Activated T-cell treated with anti-CD3 and anti-CD28 coated beads, Interleukin-2, amount 50 U/mL, for 24 hours (primary cell): ENCODE results near the gene MTMR3.

Experiments
- DNase-seq: peaks from one replicate; pipeline ENCODE4 v3.0.0-alpha.2; 2020
- H3K27ac Mint-ChIP-seq: 2 replicates; pipeline ENCODE4 v1.8.0; 2020; ENCODE audit warnings: mild to moderate bottlenecking, mixed read lengths
- H3K27me3 Mint-ChIP-seq: 2 replicates; pipeline ENCODE4 v1.8.0; 2020; ENCODE audit warnings: mixed read lengths
- H3K36me3 Mint-ChIP-seq: 2 replicates; pipeline ENCODE4 v1.8.0; 2020; ENCODE audit warnings: low read depth, mixed read lengths
- H3K4me1 Mint-ChIP-seq: 2 replicates; pipeline ENCODE4 v1.8.0; 2020; ENCODE audit warnings: low read depth, mixed read lengths
- H3K4me3 Mint-ChIP-seq: 2 replicates; pipeline ENCODE4 v1.8.0; 2020; ENCODE audit warnings: mild to moderate bottlenecking, moderate library complexity, mixed read lengths
- H3K9me3 Mint-ChIP-seq: 2 replicates; pipeline ENCODE4 v1.8.0; 2020; ENCODE audit warnings: mixed read lengths

The MTMR3 gene

DNA sequence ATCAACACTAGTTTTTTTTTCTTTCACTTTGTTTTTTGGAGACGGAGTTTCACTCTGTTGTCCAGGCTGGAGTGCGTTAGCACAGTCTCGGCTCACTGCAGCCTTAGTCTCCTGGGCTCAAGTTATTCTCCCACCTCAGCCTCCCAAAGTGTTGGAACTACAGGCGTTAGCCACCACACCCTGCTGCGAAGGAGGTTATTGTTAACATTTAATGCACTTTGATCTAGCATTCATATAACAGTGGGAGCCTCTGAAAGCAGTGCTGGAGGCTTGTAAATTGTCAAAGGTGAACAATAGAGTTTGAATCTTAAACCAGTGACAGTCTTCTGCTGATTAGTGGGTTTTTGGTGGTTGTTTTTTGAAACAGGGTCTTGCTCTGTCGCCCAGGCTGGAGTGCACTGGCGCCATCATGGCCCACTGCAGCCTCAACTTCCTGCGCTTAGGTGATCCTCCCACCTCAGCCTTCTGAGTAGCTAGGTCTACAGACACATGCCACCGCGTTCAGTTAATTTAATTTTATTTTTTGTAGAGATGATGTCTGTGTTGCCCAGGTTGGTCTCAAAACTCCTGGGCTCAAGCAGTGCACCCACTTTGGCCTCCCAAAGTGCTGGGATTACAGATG lies 100.4 kb downstream of the MTMR3 start:
- Mint-ChIP-seq H3K9me3 (no peaks in the 10 kb centered on the region), H3K4me3 (no peak overlapping the region), H3K36me3 (peaks cover 42% of the 10 kb centered on the region), H3K4me1 (no peaks in the 10 kb centered on the region), H3K27me3 (no peaks in the 10 kb centered on the region), H3K27ac (no peak overlapping the region)
- DNase-seq, result no peak

DNA sequence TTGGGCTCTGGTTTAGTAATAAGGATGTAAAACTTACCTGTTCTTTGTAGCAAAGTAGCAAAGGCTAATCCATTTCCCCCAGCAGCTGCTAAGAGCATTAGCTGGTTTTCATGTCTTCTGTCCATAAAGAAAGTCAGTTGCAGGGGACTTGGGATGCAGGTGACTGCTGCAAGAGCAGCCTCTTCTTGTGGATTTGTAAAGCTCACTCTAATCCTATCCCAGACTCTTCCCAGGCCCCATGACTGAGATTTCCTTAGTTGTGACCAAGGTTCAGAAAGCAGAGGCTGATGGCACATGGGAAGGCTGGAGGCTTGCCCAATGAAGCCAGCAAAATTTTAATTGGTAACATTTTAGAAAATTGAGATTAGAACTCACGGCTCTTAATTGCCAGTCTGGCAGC lies 102.9 kb downstream of the MTMR3 start:
- Mint-ChIP-seq H3K4me1 (no peaks in the 10 kb centered on the region), H3K36me3 (peaks cover 38% of the 10 kb centered on the region), H3K9me3 (no peaks in the 10 kb centered on the region), H3K4me3 (no peak overlapping the region), H3K27ac (no peak overlapping the region), H3K27me3 (no peaks in the 10 kb centered on the region)
- DNase-seq, result no peak

- Mint-ChIP-seq H3K4me3 (no peak overlapping the region), H3K4me1 (no peaks in the 10 kb centered on the region), H3K27me3 (no peaks in the 10 kb centered on the region), H3K27ac (no peak overlapping the region), H3K9me3 (no peaks in the 10 kb centered on the region), H3K36me3 (peaks cover 38% of the 10 kb centered on the region)
- no peak for DNase-seq
These were observed 104.2 kb downstream of the MTMR3 start for GRCh38 chr22:29987137-29987536.

GRCh38 chr22:29988719-29989118 lies 105.7 kb downstream of the MTMR3 start:
- no peak overlapping the region for H3K4me3 Mint-ChIP-seq
- H3K9me3 Mint-ChIP-seq, result no peaks in the 10 kb centered on the region
- no peak overlapping the region for H3K27ac Mint-ChIP-seq
- no peak for DNase-seq
- H3K27me3 Mint-ChIP-seq, result no peaks in the 10 kb centered on the region
- peaks cover 3% of the 10 kb centered on the region for H3K4me1 Mint-ChIP-seq
- H3K36me3 Mint-ChIP-seq, result peaks cover 51% of the 10 kb centered on the region

DNA sequence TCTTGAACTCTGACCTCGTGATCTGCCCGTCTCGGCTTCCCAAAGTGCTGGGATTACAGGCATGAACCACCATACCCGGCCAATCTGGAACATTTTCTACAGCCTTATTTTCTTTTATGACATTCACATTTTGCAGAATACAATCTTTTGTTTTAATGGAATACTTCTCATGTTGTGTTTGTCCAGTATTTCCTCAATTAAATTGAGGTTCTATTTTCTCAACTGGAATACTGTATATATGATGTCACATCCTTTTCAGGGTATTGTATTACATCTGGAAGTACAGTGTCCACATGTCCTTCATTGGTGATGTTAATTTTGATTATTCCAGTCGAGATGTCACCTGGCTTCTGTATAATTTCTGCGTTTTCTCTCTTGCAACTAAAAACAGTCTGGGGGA lies 106.5 kb downstream of the MTMR3 start:
- DNase-seq, result no peak
- peaks cover 10% of the 10 kb centered on the region for H3K4me1 Mint-ChIP-seq
- H3K36me3 Mint-ChIP-seq, result peaks cover 55% of the 10 kb centered on the region
- H3K4me3 Mint-ChIP-seq, result no peak overlapping the region
- no peak overlapping the region for H3K27ac Mint-ChIP-seq
- H3K27me3 Mint-ChIP-seq, result no peaks in the 10 kb centered on the region
- H3K9me3 Mint-ChIP-seq, result no peaks in the 10 kb centered on the region

GRCh38 chr22:29992341-29993275 lies 109.6 kb downstream of the MTMR3 start:
- Mint-ChIP-seq H3K9me3 (no peaks in the 10 kb centered on the region), H3K27me3 (no peaks in the 10 kb centered on the region), H3K4me1 (peaks cover 16% of the 10 kb centered on the region), H3K4me3 (no peak overlapping the region), H3K36me3 (peaks cover 44% of the 10 kb centered on the region), H3K27ac (no peak overlapping the region)
- no peak for DNase-seq

GRCh38 chr22:29994027-29994715 lies 111.2 kb downstream of the MTMR3 start:
- H3K4me3 Mint-ChIP-seq, result no peak overlapping the region
- no peaks in the 10 kb centered on the region for H3K27me3 Mint-ChIP-seq
- peaks cover 46% of the 10 kb centered on the region for H3K36me3 Mint-ChIP-seq
- DNase-seq, result no peak
- H3K9me3 Mint-ChIP-seq, result no peaks in the 10 kb centered on the region
- H3K27ac Mint-ChIP-seq, result peak overlapping the region; percentile 62
- peaks cover 16% of the 10 kb centered on the region for H3K4me1 Mint-ChIP-seq

DNA sequence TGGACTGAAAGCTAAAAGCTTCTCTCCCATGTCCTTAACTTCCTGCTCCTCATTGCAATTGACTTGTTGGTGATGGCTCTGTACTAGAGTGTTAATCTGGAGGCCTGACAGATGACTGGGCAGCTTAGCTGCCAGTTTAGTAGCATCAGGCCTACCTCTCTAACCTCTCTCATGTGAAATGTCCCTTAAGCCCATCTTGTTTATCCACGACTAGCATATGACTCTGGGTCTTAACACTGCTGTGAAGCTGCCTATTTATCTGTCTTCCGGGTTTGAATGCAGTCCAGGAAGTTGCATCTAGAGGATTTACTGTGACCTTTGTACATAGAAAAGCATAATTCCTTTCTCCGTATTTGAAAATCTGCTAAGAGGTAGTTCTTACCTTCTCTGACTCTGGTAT lies 112.0 kb downstream of the MTMR3 start:
- no peak for DNase-seq
- H3K36me3 Mint-ChIP-seq, result peaks cover 44% of the 10 kb centered on the region

GRCh38 chr22:29997107-29997506 lies 114.1 kb downstream of the MTMR3 start:
- no peak for DNase-seq
- H3K4me1 Mint-ChIP-seq, result peaks cover 22% of the 10 kb centered on the region
- no peaks in the 10 kb centered on the region for H3K27me3 Mint-ChIP-seq
- H3K4me3 Mint-ChIP-seq, result no peak overlapping the region
- H3K36me3 Mint-ChIP-seq, result peaks cover 45% of the 10 kb centered on the region
- no peak overlapping the region for H3K27ac Mint-ChIP-seq
- no peaks in the 10 kb centered on the region for H3K9me3 Mint-ChIP-seq

More for the DNA sequence above, 112.0 kb downstream of the MTMR3 start:
- Mint-ChIP-seq H3K9me3 (no peaks in the 10 kb centered on the region), H3K4me1 (peaks cover 16% of the 10 kb centered on the region), H3K4me3 (no peak overlapping the region), H3K27ac (peak overlapping the region; percentile 50), H3K27me3 (no peaks in the 10 kb centered on the region)

- Mint-ChIP-seq H3K27me3 (no peaks in the 10 kb centered on the region), H3K4me1 (peaks cover 22% of the 10 kb centered on the region), H3K4me3 (no peak overlapping the region), H3K36me3 (peaks cover 44% of the 10 kb centered on the region), H3K9me3 (no peaks in the 10 kb centered on the region), H3K27ac (peak overlapping the region; percentile 52)
- no peak for DNase-seq
These were observed 114.5 kb downstream of the MTMR3 start for GRCh38 chr22:29997516-29997915.

DNA sequence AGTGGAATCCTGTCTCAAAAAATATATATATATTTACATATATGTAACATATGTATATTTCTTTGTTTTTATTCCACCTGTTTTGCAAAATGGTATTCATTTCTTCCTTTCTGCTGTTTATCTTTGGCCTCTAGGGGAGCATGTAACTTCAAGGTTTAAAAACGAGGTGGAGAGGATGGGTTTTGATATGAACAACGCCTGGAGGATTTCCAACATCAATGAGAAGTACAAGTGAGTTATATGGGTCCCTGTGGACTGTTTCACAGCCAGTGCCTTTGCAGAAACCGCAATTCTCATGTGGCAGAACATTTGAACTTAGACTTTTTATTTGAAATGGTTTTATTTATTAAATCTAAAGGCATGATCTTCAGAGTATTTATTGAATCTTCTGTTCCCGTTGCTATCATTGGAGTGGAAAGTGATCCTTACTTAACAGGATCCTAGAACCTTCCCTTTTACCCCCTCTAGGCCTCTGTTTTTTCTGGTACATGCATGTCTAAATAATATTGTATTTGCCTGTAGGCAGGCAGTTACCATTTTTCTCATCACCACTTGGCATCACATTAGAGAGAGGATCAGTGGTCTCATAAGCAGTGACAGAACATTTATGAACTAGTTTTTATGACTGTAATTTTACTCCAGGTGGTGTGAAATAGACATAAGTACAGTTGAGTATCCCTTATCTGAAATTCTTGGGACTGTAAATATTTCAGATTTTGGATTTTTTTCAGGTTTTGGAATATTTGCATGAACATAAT lies 115.8 kb downstream of the MTMR3 start:
- no peak overlapping the region for H3K27ac Mint-ChIP-seq
- H3K27me3 Mint-ChIP-seq, result no peaks in the 10 kb centered on the region
- no peak overlapping the region for H3K4me3 Mint-ChIP-seq
- H3K36me3 Mint-ChIP-seq, result peaks cover 43% of the 10 kb centered on the region
- peaks cover 18% of the 10 kb centered on the region for H3K4me1 Mint-ChIP-seq
- H3K9me3 Mint-ChIP-seq, result no peaks in the 10 kb centered on the region
- no peak for DNase-seq

DNA sequence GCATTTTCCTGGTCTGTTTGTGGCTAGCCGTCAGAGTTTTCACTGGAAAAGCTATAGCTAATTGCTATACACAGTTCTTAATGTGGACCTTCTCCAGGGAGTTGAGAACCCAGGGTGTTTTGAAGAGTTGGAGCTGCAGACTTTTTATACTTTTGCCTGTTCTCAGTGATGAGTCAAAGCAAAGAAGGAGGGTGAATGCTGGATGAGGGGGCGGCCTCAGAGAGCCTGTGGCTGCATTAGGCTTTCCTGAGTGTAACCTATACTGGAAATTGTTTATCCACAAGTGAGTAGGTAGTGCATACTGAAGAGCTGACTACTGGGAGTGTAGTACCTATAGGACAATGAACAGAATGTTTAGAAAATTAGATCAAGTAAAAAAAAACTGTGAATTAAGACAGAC lies 117.6 kb downstream of the MTMR3 start:
- Mint-ChIP-seq H3K4me3 (no peak overlapping the region), H3K27me3 (no peaks in the 10 kb centered on the region), H3K27ac (peak overlapping the region; percentile 68), H3K9me3 (no peaks in the 10 kb centered on the region), H3K4me1 (peaks cover 5% of the 10 kb centered on the region), H3K36me3 (peaks cover 47% of the 10 kb centered on the region)
- DNase-seq, result no peak

GRCh38 chr22:30001459-30001858 lies 118.5 kb downstream of the MTMR3 start:
- DNase-seq, result no peak
- peak overlapping the region; percentile 22 for H3K27ac Mint-ChIP-seq
- peaks cover 47% of the 10 kb centered on the region for H3K36me3 Mint-ChIP-seq
- peaks cover 5% of the 10 kb centered on the region for H3K4me1 Mint-ChIP-seq
- no peak overlapping the region for H3K4me3 Mint-ChIP-seq
- no peaks in the 10 kb centered on the region for H3K9me3 Mint-ChIP-seq
- H3K27me3 Mint-ChIP-seq, result no peaks in the 10 kb centered on the region

DNA sequence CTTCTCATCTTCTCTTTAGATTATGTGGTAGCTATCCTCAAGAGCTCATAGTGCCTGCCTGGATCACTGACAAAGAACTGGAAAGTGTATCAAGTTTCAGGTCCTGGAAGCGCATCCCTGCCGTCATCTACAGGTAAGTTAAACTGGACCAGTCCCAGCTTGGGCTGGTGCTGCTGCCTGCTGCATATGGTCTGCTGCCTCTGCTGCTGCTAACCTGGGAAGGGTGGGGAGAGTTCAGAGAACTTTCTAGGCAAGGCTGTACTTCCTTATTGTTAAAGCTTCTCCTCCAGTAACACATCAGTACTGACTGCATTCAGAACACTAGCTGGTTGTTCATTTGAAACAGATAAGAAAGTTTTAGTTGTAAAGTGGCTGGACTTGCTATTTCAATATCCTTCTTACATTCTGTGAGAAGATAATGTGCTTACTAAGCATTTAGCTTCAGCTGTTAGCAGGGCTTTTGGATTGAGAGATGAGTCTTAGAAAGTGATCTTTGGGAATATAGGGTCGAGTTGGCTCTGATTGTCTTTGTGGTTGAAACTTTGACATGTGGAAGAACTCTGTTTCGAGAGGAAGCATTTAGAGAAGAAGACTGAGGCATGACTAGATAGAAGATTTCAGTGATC lies 120.0 kb downstream of the MTMR3 start:
- H3K27ac Mint-ChIP-seq, result peak overlapping the region; percentile 12
- DNase-seq, result no peak
- H3K4me1 Mint-ChIP-seq, result peaks cover 5% of the 10 kb centered on the region
- H3K36me3 Mint-ChIP-seq, result peaks cover 59% of the 10 kb centered on the region
- H3K27me3 Mint-ChIP-seq, result no peaks in the 10 kb centered on the region
- no peaks in the 10 kb centered on the region for H3K9me3 Mint-ChIP-seq
- no peak overlapping the region for H3K4me3 Mint-ChIP-seq
